ENCODE results near the gene IFFO2.
"Not testable (repeated sequence)": the region's sequence is repeated elsewhere in the genome, so short reads cannot be mapped to it uniquely, and the experiment has no call there.

The IFFO2 gene

DNA sequence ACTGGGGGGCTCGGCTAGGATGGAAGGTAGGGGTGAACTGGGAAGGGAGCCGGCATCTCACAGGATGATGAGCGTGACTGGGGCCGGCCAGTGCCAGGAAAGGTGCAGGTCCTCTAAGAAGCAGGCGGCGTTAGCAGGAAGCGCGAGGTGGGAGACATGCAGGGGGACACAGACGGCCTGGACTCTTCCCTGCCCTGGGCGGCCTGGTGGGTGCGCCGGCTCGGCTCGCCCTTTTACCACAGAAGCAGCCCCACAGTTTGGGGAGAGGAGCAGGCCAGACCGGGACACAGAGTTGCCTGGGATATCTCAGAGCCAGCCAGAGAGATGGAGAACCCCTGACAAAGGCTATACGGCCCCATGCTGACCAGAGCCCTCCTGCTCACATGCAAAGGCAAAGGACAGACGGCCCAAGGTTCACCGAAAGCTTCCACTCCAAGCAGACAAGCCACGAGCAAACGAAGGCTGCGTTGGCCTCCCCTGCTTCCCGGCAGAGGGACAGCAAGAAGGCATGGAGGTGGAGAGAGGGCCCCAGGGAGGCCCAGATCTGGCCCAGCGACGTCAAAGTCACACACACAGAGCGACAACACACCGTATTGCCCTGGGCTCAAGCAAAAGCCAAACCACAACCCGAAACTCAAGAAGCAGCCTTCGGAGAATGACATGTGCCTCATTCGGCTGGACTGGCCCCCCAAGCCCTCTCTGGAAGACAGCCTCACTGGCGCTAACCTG is 39.2 kb downstream of the IFFO2 start:
- DNase-seq, result no peak

DNA sequence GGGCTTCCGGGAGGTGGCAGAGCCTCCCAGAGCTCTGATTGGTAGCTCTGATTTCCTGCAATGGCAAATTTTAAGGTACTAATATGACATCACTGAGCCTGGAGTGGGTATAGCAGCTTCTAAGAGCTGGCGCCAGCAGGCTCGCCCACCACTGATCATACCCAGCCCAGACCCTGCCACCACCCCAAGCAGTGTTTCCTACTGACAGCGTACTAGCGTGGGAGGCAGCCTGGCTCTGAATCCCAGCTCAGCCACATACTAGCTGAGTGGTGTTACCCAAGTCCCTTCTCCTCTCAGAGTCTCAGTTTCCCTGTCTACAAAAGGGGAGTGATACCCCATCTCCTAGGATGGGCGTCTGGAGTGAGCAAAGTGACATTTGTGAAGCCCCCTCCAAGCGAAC is 41.1 kb downstream of the IFFO2 start:
- DNase-seq, result no peak

DNA sequence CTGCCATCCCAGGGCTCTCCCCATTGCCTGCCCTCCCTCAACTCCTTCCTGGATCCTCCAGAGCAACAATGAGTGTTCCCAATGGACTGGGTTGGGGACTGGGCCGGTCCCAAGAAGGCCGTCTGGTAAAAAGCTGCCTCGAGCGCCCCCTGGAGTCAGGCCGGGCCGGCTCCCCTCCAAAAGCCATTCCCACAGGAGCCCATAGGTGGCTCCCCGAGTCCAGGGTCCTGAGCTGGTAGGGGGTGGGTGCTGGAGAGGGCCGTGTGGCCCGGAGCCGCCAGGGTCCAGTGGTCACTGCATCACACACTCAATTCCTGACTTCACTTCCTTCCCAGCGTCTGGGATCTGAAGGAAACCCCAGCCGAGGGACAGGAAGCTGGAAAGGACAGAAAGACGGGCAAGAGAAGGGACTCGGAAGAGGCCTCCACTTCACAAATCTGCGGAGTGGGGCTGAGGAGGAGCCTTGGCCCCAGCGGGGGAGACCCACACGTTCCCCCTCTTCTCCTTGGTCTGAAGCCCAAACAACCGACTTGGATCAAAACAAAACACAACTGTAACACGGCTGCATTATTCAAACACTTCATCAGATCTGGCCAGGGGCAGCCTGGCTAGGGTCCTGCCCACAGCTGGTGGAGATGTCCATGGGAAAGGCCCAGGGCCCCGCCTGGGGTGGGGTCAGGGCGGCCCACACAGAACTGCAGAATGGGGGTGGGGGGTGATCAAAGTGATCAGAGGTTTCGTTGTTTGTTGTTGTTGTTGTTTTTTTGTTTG is 43.2 kb downstream of the IFFO2 start:
- DNase-seq, result peak; percentile 67

DNA sequence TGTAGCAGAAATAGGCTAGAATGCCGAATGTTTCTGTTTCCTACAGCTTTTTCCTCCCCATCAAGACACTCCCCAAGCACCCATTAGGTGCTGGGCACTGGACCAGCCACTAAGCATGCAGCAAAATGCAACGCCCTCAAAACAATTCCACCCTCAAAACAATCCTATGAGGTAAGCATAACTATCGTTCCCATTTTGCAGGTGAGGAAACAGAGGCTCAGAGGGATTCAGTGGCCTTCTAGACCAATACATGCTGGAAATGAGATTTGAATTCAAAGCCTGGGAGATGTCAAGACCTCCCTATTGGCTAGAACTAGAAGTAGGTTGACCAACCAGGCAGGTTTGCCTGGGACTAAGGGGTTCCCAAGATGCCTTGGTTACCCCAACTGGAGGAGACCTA is 43.9 kb downstream of the IFFO2 start:
- DNase-seq, result no peak

GRCh38 chr1:18908911-18909771 is 47.3 kb downstream of the IFFO2 start:
- DNase-seq, result no peak

- DNase-seq, result no peak
Measured at GRCh38 chr1:18907917-18908845, 48.3 kb downstream of the IFFO2 start.

DNA sequence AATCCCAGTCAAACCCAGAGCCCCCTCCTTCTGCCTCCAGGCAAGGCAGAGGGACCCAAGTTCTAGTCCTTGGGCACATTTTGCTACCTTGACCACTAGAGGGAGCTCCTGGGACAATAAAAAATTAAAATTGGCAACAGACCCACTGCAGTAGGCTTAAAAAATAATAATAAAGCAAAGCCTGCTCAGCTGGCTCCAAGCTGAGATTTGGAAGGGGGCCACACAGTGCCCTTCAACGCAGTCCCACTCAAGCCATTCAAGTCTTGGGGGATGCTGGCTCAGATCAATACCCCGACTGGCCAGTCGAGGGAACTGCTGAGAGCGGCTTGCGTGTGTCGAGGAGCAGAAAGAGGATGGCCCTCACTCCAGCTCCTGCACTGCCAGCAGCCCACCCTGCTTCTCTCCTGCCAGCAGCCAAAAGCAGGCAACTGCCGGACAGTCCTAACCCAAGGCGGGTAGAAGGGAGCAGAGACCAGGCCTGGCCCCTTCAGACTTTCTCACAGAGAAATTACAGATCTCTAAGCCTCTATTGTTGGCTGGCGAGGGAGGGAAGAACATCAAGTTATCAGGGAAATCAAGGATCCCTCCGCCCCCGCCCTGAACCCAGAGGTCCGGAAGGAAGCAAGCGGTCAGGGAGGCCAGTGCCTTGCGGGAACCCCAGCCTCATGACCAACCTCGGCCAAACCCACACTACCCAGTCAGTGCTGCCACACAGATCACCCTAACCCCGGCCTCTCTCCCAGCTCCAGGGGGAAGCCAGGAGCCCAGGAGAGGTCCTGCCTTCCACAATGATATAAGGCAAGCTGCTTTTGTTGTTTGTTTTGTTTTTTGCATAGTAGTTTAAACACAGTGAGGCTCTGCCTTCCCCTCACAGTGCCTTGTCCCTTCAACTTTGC is 49.2 kb downstream of the IFFO2 start:
- DNase-seq, result peak; percentile 74

GRCh38 chr1:18903291-18903756 is 53.2 kb downstream of the IFFO2 start:
- peak; percentile 41 for DNase-seq

GRCh38 chr1:18902523-18903290 is 53.8 kb downstream of the IFFO2 start, which contains the start of gene ALDH4A1:
Gene ALDH4A1 (minus strand): TSS chr1:18902555. CDS start chr1:18902523, 32 bp downstream.
- DNase-seq, result peak; percentile 99

DNA sequence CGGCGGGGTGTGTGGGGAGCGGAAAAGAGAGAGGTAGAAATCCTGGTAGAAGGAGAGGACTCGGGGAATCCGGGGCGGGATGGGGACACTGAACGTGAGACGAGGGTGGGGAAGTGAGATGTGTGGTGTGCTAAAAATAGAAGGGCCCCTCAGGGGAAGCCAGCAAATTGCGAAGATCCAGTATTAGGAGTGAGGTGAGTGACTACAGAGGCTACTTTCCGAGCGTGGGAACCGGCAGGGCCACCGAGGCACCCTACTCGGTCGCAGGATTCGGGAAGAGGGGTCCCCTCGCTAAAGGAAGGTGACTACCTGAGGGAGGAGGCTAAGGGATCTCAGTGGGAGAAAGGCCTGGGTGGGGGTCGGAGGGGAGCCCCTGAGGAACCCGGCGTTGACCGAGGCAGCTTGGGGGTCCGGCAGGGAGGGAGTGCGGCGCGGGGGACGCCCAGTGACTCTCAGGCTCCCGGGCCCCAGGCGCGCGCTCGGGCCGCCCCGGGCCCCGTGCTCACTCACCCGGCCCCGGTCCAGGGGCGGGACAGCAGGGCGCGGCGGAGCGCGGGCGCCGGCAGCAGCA is 54.4 kb downstream of the IFFO2 start:
- peak; percentile 46 for DNase-seq

DNA sequence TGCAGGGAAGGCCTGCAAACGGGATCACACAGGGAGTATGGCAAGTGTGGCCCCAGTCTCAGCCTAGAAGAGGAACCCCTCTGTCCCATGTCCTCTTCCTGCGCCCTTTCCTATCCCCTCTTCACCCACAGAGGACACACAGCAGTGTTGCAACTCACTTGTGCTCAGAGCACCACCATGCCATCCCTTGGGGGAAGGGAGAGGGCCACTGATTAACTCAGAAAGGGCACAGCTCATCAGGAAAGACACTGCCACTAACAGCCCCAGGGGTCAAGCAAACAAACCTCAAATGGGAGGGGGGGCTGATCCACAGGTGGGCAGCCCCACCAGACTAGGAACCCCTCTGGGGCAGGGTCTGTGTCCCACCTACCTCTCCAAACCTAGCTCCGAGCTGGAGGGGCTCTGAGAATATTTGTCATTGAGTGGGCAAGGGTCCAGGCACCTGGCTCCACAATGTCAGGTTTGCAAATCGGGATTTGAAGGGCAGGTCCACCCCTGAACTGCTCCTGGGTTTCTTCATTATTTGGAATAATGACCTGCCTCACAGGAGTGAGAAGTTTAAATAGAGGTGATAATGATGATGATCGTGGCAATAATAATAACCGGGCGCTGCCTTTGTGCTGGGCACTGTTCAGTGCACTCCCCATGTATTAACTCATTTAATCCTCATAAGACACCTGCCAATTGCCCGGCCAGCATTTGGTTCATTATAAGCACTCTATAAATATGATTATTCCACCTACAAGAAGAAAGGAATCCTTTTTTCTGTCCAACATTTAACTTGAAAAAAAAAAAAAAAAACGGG is 55.1 kb downstream of the IFFO2 start:
- DNase-seq, result no peak

- DNase-seq, result no peak
Measured at GRCh38 chr1:18900303-18900841, 56.1 kb downstream of the IFFO2 start.

DNA sequence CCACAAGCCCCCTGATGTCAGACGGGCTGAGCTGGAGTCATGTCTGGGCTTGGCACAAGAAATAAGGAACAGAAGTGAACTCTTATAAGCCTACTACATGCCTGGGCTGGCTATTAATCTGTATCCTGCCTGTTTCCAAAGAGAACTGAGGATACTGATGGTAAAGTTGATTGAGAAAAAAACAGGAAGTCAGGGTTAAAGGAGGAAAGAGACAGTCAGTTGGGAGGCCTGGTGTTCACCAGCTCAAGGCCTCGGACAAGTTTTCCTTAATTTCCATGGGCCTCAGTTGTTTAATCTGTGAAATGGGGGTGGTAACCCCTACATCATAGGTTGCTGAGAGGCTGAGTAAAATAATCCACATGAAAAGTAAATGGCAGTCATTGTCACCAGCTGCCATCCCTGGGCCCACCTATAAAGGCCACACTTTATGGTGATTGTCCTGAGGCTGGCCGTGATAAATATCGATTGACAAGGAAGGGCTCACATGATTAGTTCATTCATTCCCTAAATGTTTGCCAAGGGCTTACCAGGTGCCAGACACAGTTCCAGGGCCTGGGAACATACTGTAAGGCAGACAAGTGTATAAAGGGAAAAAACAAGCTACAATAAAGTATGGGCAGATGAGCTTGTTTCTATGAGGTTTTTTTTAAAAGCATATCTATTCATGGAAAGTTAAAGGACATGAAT is 57.0 kb downstream of the IFFO2 start:
- no peak for DNase-seq

DNA sequence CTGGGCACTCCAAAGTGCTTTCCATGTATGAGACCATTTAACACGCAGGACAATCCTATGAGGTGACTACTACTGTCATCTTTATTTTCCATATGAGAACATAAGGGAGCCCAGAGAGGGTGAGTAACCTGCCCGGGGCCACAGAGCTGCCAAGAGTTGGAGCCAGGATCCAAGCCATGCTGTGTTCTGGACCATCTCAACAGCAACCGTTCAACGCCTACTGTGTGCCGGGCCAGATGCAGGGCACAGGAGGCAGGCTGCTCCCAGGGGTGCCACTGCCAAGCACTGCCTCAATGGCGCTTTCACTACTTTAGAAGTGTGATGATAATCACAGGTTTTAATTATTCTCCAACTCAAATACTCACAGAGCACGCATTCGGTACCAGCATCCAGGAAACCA is 57.9 kb downstream of the IFFO2 start:
- no peak for DNase-seq

DNA sequence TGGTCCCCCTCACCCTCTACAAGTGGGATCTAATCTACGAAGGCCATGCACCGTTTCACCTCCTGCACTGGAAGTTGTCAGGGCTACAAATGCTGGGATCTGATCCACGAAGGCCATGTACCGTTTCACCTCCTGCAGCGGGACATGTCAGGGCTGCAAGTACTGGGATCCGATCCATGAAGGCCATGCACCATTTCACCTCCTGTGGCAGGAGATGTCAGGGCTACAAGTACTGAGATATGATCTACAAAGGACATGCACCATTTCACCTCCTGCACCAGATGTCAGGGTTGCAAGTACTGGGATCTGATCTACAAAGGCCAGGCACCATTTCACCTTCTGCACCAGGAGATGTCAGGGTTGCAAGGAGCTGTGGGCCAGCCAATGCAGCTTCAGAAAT is 61.2 kb downstream of the IFFO2 start:
- DNase-seq, result no peak

GRCh38 chr1:18893120-18893519 is 63.4 kb downstream of the IFFO2 start:
- DNase-seq, result no peak

- not testable (repeated sequence) for DNase-seq
Measured at GRCh38 chr1:18891858-18892257, 64.6 kb downstream of the IFFO2 start.

DNA sequence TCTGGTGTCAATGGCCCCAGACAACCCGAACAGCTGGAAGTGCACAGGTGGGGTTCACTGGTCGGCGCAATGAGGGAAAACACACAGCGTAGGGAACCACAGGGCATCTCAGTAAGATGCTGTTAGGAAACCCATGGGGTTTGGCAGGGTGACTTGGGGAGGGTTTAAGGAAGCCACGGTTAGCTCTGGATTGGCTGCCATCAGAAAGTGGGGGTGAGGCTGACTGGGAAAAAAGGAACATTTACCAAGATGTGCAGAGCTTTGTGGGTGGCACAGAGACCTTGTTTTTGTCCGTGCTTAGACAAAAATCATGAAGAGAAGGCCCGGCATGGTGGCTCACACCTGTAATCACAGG is 65.1 kb downstream of the IFFO2 start:
- DNase-seq, result no peak
